Neural cell (in vitro differentiated cells): Measurements from ENCODE around the gene ELOB.

Experiments
- CTCF ChIP-seq: fragments of 450-650 bp; IDR thresholded peaks from 2 replicates; pipeline ENCODE4 v1.5.1; 2014; ENCODE audit warnings: antibody characterized with exemption, mild to moderate bottlenecking, moderate library complexity; ENCODE audit not compliant: poor library complexity, severe bottlenecking
- EP300 ChIP-seq: fragments of 450-650 bp; conservative IDR thresholded peaks from 2 replicates; pipeline ENCODE4 v1.6.1; 2014; ENCODE audit warnings: antibody characterized with exemption, mild to moderate bottlenecking, moderate library complexity; ENCODE audit not compliant: poor library complexity, severe bottlenecking
- EZH2 ChIP-seq: fragments of 200-600, 300-800 bp; shearing (Covaris generic), sonication (generic); IDR thresholded peaks from 2 replicates; pipeline ENCODE4 v1.6.1; 2014; ENCODE audit warnings: antibody characterized with exemption, low read length, borderline replicate concordance, mild to moderate bottlenecking; ENCODE audit not compliant: insufficient read depth, poor library complexity, severe bottlenecking
- MXI1 ChIP-seq: fragments of 450-650 bp; conservative IDR thresholded peaks from 2 replicates; pipeline ENCODE4 v1.6.1; 2014; ENCODE audit warnings: antibody characterized with exemption, mild to moderate bottlenecking; ENCODE audit not compliant: poor library complexity, severe bottlenecking
- POLR2AphosphoS5 ChIP-seq: IDR thresholded peaks from 2 replicates; pipeline ENCODE4 v1.6.1; 2012
- RAD21 ChIP-seq: fragments of 450-650 bp; conservative IDR thresholded peaks from 2 replicates; pipeline ENCODE4 v1.6.1; 2014; ENCODE audit warnings: antibody characterized with exemption, mild to moderate bottlenecking, moderate library complexity
- REST ChIP-seq: IDR thresholded peaks from 2 replicates; pipeline ENCODE4 v1.6.1; 2012; ENCODE audit warnings: borderline replicate concordance
- SMC3 ChIP-seq: fragments of 450-650 bp; conservative IDR thresholded peaks from 2 replicates; pipeline ENCODE4 v1.6.1; 2014; ENCODE audit warnings: antibody characterized with exemption, mild to moderate bottlenecking, moderate library complexity; ENCODE audit not compliant: poor library complexity
- TAF1 ChIP-seq: IDR thresholded peaks from 2 replicates; pipeline ENCODE4 v1.6.1; 2012; ENCODE audit warnings: low read depth

GRCh38 chr16:2819939-2820835 lies 43.1 kb upstream of the ELOB start:
- TF ChIP-seq CTCF (no peak), POLR2AphosphoS5 (no peak), RAD21 (no peak), EP300 (no peak), MXI1 (no peak), EZH2 (no peak), REST (no peak), TAF1 (no peak), SMC3 (no peak)
